ENCODE results near the gene GBP7.
A peak's percentile ranks its signal among the peaks of the same experiment; 100 is the strongest.
"Not testable (repeated sequence)": the region's sequence is repeated elsewhere in the genome, so short reads cannot be mapped to it uniquely, and the experiment has no call there.

Gene GBP7

DNA sequence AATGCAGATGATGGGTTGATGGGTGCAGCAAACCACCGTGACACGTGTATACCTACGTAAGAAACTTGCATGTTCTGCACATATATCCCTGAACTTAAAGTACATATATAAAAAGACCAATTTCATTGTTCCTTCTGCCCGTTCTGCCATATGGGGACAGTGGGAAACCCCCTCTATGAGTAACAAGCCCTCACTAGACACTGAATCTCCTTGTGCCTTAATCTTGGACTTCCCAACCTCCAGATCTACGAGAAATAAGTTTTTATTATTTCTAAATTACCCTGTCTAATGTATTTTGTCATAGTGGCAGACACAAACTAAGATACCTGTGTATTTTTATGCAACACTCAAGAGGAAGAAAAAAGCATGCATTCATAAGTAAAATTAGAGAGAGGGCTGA, 10.0 kb downstream of the GBP7 start:
- Mint-ChIP-seq H3K4me3 (no peak overlapping the region), H3K36me3 (ENCODE audit: insufficient read depth) (no peaks in the 10 kb centered on the region), H3K9me3 (no peaks in the 10 kb centered on the region), H3K4me1 (peaks cover under 1% of the 10 kb centered on the region), H3K27me3 (no peaks in the 10 kb centered on the region), H3K27ac (ENCODE audit: low read depth) (no peak overlapping the region)
- no peak for DNase-seq (ENCODE audit: low spot score in 2 of 2)
- no peak for ATAC-seq (replicated peaks; ENCODE audit: extremely low read depth, poor library complexity, severe bottlenecking)

DNA sequence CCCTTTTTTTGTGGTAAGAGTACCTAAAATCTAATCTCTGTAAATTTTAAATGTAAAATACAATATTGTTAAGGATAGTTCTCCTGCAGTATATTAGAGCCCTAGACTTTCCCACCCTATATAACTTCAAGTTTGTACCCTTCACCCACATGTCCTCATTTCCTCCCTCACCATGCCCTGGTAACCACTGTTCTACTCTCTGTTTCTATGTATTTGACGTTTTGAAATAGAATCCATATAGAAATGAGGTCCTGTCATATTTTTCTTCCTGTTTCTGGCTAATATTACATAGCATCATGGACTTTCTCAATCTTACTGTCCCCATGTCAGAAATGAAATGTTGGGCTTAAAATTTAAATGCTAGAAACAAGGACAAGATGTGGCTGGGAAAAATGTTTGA, 24.8 kb downstream of the GBP7 start:
- peaks cover 3% of the 10 kb centered on the region for H3K36me3 Mint-ChIP-seq (ENCODE audit: insufficient read depth)
- H3K4me3 Mint-ChIP-seq = no peak overlapping the region
- H3K27me3 Mint-ChIP-seq = no peaks in the 10 kb centered on the region
- H3K4me1 Mint-ChIP-seq = no peaks in the 10 kb centered on the region
- no peak for ATAC-seq (replicated peaks; ENCODE audit: extremely low read depth, poor library complexity, severe bottlenecking)
- no peak for DNase-seq (ENCODE audit: low spot score in 2 of 2)
- peaks cover 5% of the 10 kb centered on the region for H3K9me3 Mint-ChIP-seq
- H3K27ac Mint-ChIP-seq (ENCODE audit: low read depth) = no peak overlapping the region

DNA sequence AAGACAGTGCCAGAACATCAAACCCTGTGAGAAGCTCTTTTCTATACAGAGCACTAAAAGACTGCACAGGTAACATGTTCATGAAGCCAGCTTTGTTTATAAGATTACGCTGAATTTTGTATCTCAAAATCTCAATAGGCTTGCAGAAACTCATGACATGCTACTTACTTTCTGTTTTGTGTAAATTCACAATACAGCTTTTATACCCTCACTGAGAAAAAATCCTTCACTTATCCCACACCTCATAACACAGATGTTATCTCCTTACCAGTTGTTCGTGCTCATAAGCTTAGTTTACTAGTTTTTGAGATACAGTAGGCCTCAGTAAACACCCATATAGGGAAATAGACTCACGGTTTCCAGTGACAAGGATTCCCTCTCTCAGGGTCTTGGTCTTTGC, 25.8 kb downstream of the GBP7 start:
- H3K4me3 Mint-ChIP-seq = no peak overlapping the region
- peaks cover 3% of the 10 kb centered on the region for H3K36me3 Mint-ChIP-seq (ENCODE audit: insufficient read depth)
- no peaks in the 10 kb centered on the region for H3K9me3 Mint-ChIP-seq
- DNase-seq (ENCODE audit: low spot score in 2 of 2) = no peak
- no peaks in the 10 kb centered on the region for H3K27me3 Mint-ChIP-seq
- no peak for ATAC-seq (replicated peaks; ENCODE audit: extremely low read depth, poor library complexity, severe bottlenecking)
- H3K27ac Mint-ChIP-seq (ENCODE audit: low read depth) = no peak overlapping the region
- no peaks in the 10 kb centered on the region for H3K4me1 Mint-ChIP-seq

DNA sequence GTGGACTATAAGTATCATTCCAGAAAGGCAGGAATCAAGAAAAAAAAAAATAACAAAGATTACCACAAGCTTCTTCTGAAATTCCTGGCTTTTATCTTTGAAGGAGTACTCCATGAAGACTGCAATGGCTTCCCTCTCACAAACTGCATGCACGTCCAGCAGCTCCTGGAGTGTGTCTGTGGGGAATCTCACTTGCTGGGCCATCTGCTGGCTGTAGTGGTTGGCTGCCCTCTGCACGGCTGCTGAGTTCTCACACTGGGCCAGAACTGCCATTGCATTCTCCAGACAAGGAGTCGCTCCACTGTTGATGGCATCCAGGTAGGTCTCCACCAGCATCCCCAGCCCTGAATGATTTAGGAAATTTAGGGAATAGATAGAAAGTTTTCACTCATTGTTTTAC, 26.6 kb downstream of the GBP7 start:
- H3K4me3 Mint-ChIP-seq = no peak overlapping the region
- H3K9me3 Mint-ChIP-seq = no peaks in the 10 kb centered on the region
- ATAC-seq (replicated peaks; ENCODE audit: extremely low read depth, poor library complexity, severe bottlenecking) = no peak
- H3K36me3 Mint-ChIP-seq (ENCODE audit: insufficient read depth) = peaks cover 3% of the 10 kb centered on the region
- no peaks in the 10 kb centered on the region for H3K4me1 Mint-ChIP-seq
- no peak overlapping the region for H3K27ac Mint-ChIP-seq (ENCODE audit: low read depth)
- no peak for DNase-seq (ENCODE audit: low spot score in 2 of 2)
- no peaks in the 10 kb centered on the region for H3K27me3 Mint-ChIP-seq

DNA sequence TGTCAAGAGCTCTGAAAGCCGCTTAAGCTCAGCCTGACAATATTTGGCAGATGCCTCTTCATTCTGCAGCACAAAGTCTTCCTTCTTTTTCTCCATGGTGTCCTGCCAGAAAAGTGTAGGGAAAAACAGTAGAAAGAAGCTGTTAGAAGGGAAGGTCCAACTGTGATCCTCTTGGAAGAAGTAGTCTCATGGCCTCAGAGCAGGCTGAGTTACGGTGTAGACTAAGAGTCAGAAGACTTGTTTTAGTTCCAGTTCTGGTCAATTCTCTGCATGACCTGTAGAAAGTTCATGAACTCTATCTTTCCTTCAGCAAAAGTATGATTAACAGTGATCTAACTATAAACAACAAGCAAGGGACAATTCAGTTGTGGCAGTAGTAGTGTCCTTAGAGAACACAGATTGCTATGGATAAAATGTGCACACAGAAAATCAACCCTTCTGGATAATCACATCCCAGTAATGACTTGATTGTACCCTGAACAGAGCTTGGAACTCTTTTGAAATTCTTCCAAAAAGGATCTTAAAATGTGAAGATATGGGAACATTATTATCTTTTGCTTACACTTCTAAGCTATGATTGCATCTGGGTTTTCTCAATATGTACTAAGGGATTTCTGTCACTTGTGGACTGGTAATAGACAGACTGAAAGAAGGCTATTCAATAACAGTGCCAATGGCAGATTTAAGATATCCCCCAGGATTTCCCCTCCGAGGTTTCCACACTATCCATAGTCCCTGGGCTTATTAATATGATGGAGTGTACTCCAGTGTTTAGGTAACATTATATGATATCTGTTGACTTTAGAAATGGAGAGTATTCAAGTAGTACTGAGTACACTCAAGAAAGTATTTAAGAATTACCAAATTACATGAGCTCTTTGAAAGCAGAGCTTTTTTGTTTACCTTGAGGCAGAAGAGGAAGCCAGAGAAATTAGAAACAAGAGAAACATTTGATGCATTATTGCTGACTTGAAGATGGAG, 27.8 kb downstream of the GBP7 start:
- Mint-ChIP-seq H3K36me3 (ENCODE audit: insufficient read depth) (no peaks in the 10 kb centered on the region), H3K4me3 (no peak overlapping the region), H3K4me1 (no peaks in the 10 kb centered on the region), H3K27ac (ENCODE audit: low read depth) (no peak overlapping the region), H3K9me3 (no peaks in the 10 kb centered on the region), H3K27me3 (no peaks in the 10 kb centered on the region)
- ATAC-seq (replicated peaks; ENCODE audit: extremely low read depth, poor library complexity, severe bottlenecking) = no peak
- no peak for DNase-seq (ENCODE audit: low spot score in 2 of 2)

DNA sequence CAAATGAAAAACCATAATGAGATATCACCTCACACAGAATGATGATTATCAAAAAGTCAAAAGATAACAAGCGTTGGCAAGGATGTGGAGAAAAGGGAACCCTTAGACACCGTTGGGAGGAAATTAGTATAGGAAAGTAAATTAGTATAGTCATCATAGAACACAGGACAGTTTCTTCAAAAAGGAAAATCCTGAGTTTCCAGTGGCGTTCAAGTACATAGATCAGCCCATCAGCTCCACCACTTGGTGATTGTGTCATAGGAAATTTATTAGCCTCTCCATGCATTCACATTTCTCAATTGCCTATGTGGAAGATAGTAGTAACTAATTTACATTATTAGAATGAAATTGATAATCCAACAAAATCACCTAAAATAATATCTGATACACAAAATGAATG, 29.1 kb downstream of the GBP7 start:
- no peak for DNase-seq (ENCODE audit: low spot score in 2 of 2)
- no peaks in the 10 kb centered on the region for H3K9me3 Mint-ChIP-seq

DNA sequence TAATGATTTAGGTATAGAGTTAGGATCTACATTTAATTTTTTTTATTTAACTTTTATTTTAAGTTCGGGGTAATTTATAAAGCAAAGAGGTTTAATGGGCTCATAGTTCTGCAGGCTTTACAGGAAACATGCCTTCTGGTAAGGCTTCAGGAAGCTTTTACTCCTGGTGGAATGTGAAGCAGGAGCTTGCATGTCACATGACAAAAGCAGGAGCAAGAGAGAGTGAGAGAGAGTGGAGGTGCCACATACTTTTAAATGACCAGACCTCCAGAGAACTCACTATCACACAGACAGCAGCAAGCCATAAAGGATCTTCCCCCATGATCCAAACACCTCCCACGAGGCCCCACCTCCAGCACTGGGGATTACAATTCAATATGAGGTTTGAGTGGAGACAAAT, 32.3 kb downstream of the GBP7 start:
- DNase-seq (ENCODE audit: low spot score in 2 of 2) (no peak), ATAC-seq (replicated peaks; ENCODE audit: extremely low read depth, poor library complexity, severe bottlenecking) (no peak)
- H3K4me1 Mint-ChIP-seq = no peaks in the 10 kb centered on the region
- H3K36me3 Mint-ChIP-seq (ENCODE audit: insufficient read depth) = no peaks in the 10 kb centered on the region
- H3K27me3 Mint-ChIP-seq = no peaks in the 10 kb centered on the region
- no peak overlapping the region for H3K4me3 Mint-ChIP-seq
- no peak overlapping the region for H3K27ac Mint-ChIP-seq (ENCODE audit: low read depth)
- no peaks in the 10 kb centered on the region for H3K9me3 Mint-ChIP-seq

More for the DNA sequence above, 29.1 kb downstream of the GBP7 start:
- no peak for ATAC-seq (replicated peaks; ENCODE audit: extremely low read depth, poor library complexity, severe bottlenecking)
- Mint-ChIP-seq H3K4me1 (no peaks in the 10 kb centered on the region), H3K27ac (ENCODE audit: low read depth) (no peak overlapping the region), H3K36me3 (ENCODE audit: insufficient read depth) (no peaks in the 10 kb centered on the region), H3K27me3 (no peaks in the 10 kb centered on the region), H3K4me3 (no peak overlapping the region)

DNA sequence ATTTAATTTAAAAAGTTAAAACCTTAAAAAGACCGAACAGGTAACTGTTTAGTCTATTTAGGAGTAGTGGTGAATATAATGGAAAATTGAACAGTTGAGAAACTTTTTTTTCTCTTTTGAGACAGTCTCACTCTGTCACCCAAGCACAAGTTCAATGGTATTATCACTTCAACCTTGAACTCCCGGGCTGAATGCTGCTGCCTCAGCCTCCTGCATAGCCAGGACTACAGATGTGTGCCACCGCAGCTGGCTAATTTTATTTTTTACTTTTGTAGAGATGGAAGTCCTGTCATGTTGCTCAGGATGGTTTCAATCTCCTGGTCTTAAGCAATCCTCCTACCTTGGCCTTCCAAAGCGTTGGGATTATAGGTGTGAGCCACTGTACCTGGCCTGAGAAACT, 33.6 kb downstream of the GBP7 start:
- ATAC-seq (replicated peaks; ENCODE audit: extremely low read depth, poor library complexity, severe bottlenecking) (no peak), DNase-seq (ENCODE audit: low spot score in 2 of 2) (no peak)
- H3K9me3 Mint-ChIP-seq = no peaks in the 10 kb centered on the region
- no peaks in the 10 kb centered on the region for H3K27me3 Mint-ChIP-seq
- no peaks in the 10 kb centered on the region for H3K4me1 Mint-ChIP-seq
- H3K36me3 Mint-ChIP-seq (ENCODE audit: insufficient read depth) = no peaks in the 10 kb centered on the region
- H3K27ac Mint-ChIP-seq (ENCODE audit: low read depth) = peak overlapping the region; percentile 25
- H3K4me3 Mint-ChIP-seq = no peak overlapping the region

DNA sequence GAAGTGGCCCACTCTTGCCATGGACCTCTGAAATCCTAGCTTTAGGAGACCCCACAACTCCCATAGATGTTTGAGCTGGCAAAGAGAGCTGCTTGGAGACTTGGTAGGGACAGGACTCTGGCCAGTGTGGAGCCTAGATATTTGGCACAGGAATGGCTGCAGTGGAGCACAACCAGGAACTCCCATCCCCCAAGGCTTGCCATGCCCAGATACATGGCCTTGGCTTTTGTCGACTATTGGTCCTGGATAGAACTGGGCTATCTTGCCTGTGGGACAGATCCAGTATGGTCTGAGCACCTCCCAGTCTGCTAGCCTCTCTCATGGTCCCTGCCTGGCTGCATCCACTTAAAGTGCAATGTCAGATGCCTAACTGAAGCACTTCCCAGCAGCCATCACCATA, 42.1 kb downstream of the GBP7 start:
- no peak overlapping the region for H3K27ac Mint-ChIP-seq (ENCODE audit: low read depth)
- H3K36me3 Mint-ChIP-seq (ENCODE audit: insufficient read depth) = peaks cover 5% of the 10 kb centered on the region
- ATAC-seq (replicated peaks; ENCODE audit: extremely low read depth, poor library complexity, severe bottlenecking) = no peak
- H3K4me1 Mint-ChIP-seq = peaks cover 10% of the 10 kb centered on the region
- no peak overlapping the region for H3K4me3 Mint-ChIP-seq
- no peak for DNase-seq (ENCODE audit: low spot score in 2 of 2)
- no peaks in the 10 kb centered on the region for H3K27me3 Mint-ChIP-seq
- H3K9me3 Mint-ChIP-seq = no peaks in the 10 kb centered on the region

DNA sequence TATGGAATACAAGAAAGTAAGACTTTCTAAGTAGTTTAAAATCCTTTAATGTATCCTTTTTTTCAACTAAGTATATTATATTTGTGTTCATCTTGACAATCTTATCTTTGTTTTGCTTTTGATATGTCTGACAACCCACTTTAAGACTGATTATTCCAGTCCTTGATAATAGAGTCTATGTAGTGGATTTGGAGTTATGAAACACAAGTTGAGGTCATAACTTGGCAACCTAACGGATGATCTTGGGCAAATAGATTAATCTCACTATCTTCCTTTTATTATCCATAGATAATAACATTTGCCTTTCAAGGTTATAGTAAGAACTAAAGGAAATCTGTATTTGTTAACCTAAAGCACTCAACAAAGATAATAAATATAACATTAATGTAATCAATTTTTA, 45.1 kb downstream of the GBP7 start:
- no peak for ATAC-seq (replicated peaks; ENCODE audit: extremely low read depth, poor library complexity, severe bottlenecking)
- Mint-ChIP-seq H3K27me3 (no peaks in the 10 kb centered on the region), H3K4me3 (no peak overlapping the region)

DNA sequence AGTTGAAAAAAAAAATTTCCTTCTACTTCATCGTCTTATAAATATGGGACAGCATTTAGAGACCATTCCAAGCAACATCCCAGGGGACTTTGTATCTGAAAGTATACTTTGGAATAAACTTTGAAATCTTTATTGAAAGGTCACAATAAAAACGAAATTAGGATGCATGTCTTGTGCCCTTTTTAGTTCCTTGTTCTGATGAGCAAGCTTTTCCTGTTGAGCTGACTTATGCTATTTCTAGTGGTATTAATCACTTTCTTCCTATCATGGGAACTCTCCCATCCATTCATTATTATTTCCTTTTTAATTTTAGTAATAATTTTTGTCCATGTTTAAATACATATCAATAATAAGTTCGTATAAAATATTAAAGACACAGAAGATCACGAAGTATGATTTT, 45.9 kb downstream of the GBP7 start:
- H3K4me1 Mint-ChIP-seq = peaks cover 32% of the 10 kb centered on the region
- peak overlapping the region; percentile 90 for H3K27ac Mint-ChIP-seq (ENCODE audit: low read depth)
- ATAC-seq (replicated peaks; ENCODE audit: extremely low read depth, poor library complexity, severe bottlenecking) (no peak), DNase-seq (ENCODE audit: low spot score in 2 of 2) (no peak)
- peaks cover 27% of the 10 kb centered on the region for H3K36me3 Mint-ChIP-seq (ENCODE audit: insufficient read depth)
- no peaks in the 10 kb centered on the region for H3K27me3 Mint-ChIP-seq
- no peaks in the 10 kb centered on the region for H3K9me3 Mint-ChIP-seq
- no peak overlapping the region for H3K4me3 Mint-ChIP-seq

More for the DNA sequence above, 45.1 kb downstream of the GBP7 start:
- peaks cover 21% of the 10 kb centered on the region for H3K36me3 Mint-ChIP-seq (ENCODE audit: insufficient read depth)
- H3K27ac Mint-ChIP-seq (ENCODE audit: low read depth) = no peak overlapping the region
- DNase-seq (ENCODE audit: low spot score in 2 of 2) = no peak
- peaks cover 26% of the 10 kb centered on the region for H3K4me1 Mint-ChIP-seq
- no peaks in the 10 kb centered on the region for H3K9me3 Mint-ChIP-seq

DNA sequence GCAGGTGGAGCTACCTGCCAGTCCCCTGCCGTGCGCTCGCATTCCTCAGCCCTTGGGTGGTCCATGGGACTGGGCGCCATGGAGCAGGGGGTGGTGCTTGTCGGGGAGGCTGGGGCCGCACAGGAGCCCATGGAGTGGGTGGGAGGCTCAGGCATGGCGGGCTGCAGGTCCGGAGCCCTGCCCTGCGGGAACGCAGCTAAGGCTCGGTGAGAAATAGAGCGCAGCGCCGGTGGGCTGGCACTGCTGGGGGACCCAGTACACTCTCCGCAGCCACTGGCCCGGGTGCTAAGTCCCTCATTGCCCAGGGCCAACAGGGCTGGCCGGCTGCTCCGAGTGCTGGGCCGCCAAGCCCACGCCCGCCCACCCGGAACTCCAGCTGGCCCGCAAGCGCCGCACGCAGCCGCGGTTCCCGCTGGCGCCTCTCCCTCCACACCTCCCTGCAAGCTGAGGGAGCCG, 47.8 kb downstream of the GBP7 start:
- H3K4me3 Mint-ChIP-seq = peak overlapping the region; percentile 61
- not testable (repeated sequence) for H3K27me3 Mint-ChIP-seq; ATAC-seq (replicated peaks; ENCODE audit: extremely low read depth, poor library complexity, severe bottlenecking); DNase-seq (ENCODE audit: low spot score in 2 of 2); H3K9me3 Mint-ChIP-seq
- H3K27ac Mint-ChIP-seq (ENCODE audit: low read depth) = peak overlapping the region; percentile 90
- peaks cover 25% of the 10 kb centered on the region for H3K36me3 Mint-ChIP-seq (ENCODE audit: insufficient read depth)
- H3K4me1 Mint-ChIP-seq = peaks cover 51% of the 10 kb centered on the region

Measured in central memory CD8-positive, alpha-beta T cell (primary cell).